H54 (cell line): ENCODE measurements around the gene SRGAP3.

Experiments used
- DNase-seq: peaks from one replicate; pipeline ENCODE4 v3.0.0; 2011; ENCODE audit warnings: low spot score, mixed read lengths; ENCODE audit not compliant: insufficient read length
- FAIRE-seq: peaks from 3 replicates; lab custom pipeline; 2011; peaks lifted over from hg19 to GRCh38; lab: Jason Lieb, UNC
- POLR2A ChIP-seq: IDR thresholded peaks from 2 replicates; pipeline ENCODE4 v1.6.1; 2011; ENCODE audit warnings: low read depth, mild to moderate bottlenecking, low read length

The SRGAP3 gene

GRCh38 chr3:9208605-9209152 is 40.8 kb downstream of the SRGAP3 start:
- FAIRE-seq = no peak
- TF ChIP-seq POLR2A = no peak
- DNase-seq = no peak

- FAIRE-seq (no peak), DNase-seq (no peak)
- no peak for TF ChIP-seq POLR2A
Measured at GRCh38 chr3:9207116-9207763, 42.2 kb downstream of the SRGAP3 start.

GRCh38 chr3:9206287-9206686 is 43.2 kb downstream of the SRGAP3 start:
- DNase-seq (no peak), FAIRE-seq (no peak)
- no peak for TF ChIP-seq POLR2A

GRCh38 chr3:9205345-9206143 is 43.9 kb downstream of the SRGAP3 start:
- TF ChIP-seq POLR2A = no peak
- no peak for DNase-seq
- no peak for FAIRE-seq

- DNase-seq = no peak
- no peak for TF ChIP-seq POLR2A
- FAIRE-seq = no peak
Measured at GRCh38 chr3:9204253-9204992, 45.0 kb downstream of the SRGAP3 start.

GRCh38 chr3:9203317-9203716 is 46.1 kb downstream of the SRGAP3 start:
- DNase-seq (no peak), FAIRE-seq (no peak)
- no peak for TF ChIP-seq POLR2A

GRCh38 chr3:9202546-9202945 is 46.9 kb downstream of the SRGAP3 start:
- DNase-seq (no peak), FAIRE-seq (no peak)
- no peak for TF ChIP-seq POLR2A

- DNase-seq = no peak
- FAIRE-seq = no peak
- TF ChIP-seq POLR2A = no peak
Measured at GRCh38 chr3:9201955-9202354, 47.5 kb downstream of the SRGAP3 start.

- FAIRE-seq (no peak), DNase-seq (no peak)
- TF ChIP-seq POLR2A = no peak
Measured at GRCh38 chr3:9201266-9201665, 48.2 kb downstream of the SRGAP3 start.

GRCh38 chr3:9199775-9200174 is 49.7 kb downstream of the SRGAP3 start:
- DNase-seq = no peak
- TF ChIP-seq POLR2A = no peak
- no peak for FAIRE-seq

- no peak for TF ChIP-seq POLR2A
- FAIRE-seq (no peak), DNase-seq (no peak)
Measured at GRCh38 chr3:9198899-9199335, 50.5 kb downstream of the SRGAP3 start.

- DNase-seq (no peak), FAIRE-seq (no peak)
- no peak for TF ChIP-seq POLR2A
Measured at GRCh38 chr3:9198261-9198660, 51.2 kb downstream of the SRGAP3 start.

- DNase-seq (no peak), FAIRE-seq (no peak)
- TF ChIP-seq POLR2A = no peak
Measured at GRCh38 chr3:9196020-9196419, 53.4 kb downstream of the SRGAP3 start.

GRCh38 chr3:9195390-9195789 is 54.1 kb downstream of the SRGAP3 start:
- FAIRE-seq (no peak), DNase-seq (no peak)
- no peak for TF ChIP-seq POLR2A
